ENCODE results near the gene TAT.
"Not testable (repeated sequence)": the region's sequence is repeated elsewhere in the genome, so short reads cannot be mapped to it uniquely, and the experiment has no call there.

Gene TAT

GRCh38 chr16:71576971-71577370 lies at the start of gene TAT:
Gene TAT (minus strand): TSS chr16:71577092. CDS start chr16:71576415, 677 bp downstream.
- no peak for DNase-seq (ENCODE audit: low spot score)

- no peak for DNase-seq (ENCODE audit: low spot score)
Measured at GRCh38 chr16:71626018-71626857, 49.3 kb upstream of the TAT start, which contains the start of gene MARVELD3. Gene MARVELD3 (plus strand): TSS chr16:71626184. CDS start chr16:71626230, 46 bp downstream.

- DNase-seq (ENCODE audit: low spot score), result no peak
Measured at GRCh38 chr16:71625113-71625850, 48.4 kb upstream of the TAT start.

GRCh38 chr16:71623597-71623996 lies 46.7 kb upstream of the TAT start:
- no peak for DNase-seq (ENCODE audit: low spot score)

- DNase-seq (ENCODE audit: low spot score), result peak; percentile 43
Measured at GRCh38 chr16:71622088-71622487, 45.2 kb upstream of the TAT start.

GRCh38 chr16:71618429-71618828 lies 41.5 kb upstream of the TAT start:
- no peak for DNase-seq (ENCODE audit: low spot score)

- not testable (repeated sequence) for DNase-seq (ENCODE audit: low spot score)
Measured at GRCh38 chr16:71614956-71615355, 38.1 kb upstream of the TAT start.

GRCh38 chr16:71610936-71611871 lies 34.3 kb upstream of the TAT start:
- DNase-seq (ENCODE audit: low spot score), result peak; percentile 80

GRCh38 chr16:71610447-71610846 lies 33.6 kb upstream of the TAT start:
- no peak for DNase-seq (ENCODE audit: low spot score)

- no peak for DNase-seq (ENCODE audit: low spot score)
Measured at GRCh38 chr16:71609066-71609465, 32.2 kb upstream of the TAT start.

GRCh38 chr16:71600822-71601221 lies 23.9 kb upstream of the TAT start:
- DNase-seq (ENCODE audit: low spot score), result no peak

GRCh38 chr16:71598426-71598825 lies 21.5 kb upstream of the TAT start:
- DNase-seq (ENCODE audit: low spot score), result not testable (repeated sequence)

- DNase-seq (ENCODE audit: low spot score), result not testable (repeated sequence)
Measured at GRCh38 chr16:71595340-71595826, 18.5 kb upstream of the TAT start.

GRCh38 chr16:71594000-71594646 lies 17.2 kb upstream of the TAT start:
- no peak for DNase-seq (ENCODE audit: low spot score)

- DNase-seq (ENCODE audit: low spot score), result no peak
Measured at GRCh38 chr16:71593048-71593999, 16.4 kb upstream of the TAT start.

GRCh38 chr16:71591917-71592316 lies 15.0 kb upstream of the TAT start:
- DNase-seq (ENCODE audit: low spot score), result no peak

- no peak for DNase-seq (ENCODE audit: low spot score)
Measured at GRCh38 chr16:71590584-71590983, 13.7 kb upstream of the TAT start.

GRCh38 chr16:71590071-71590470 lies 13.2 kb upstream of the TAT start:
- not testable (repeated sequence) for DNase-seq (ENCODE audit: low spot score)

GRCh38 chr16:71589334-71589733 lies 12.4 kb upstream of the TAT start:
- not testable (repeated sequence) for DNase-seq (ENCODE audit: low spot score)

- DNase-seq (ENCODE audit: low spot score), result no peak
Measured at GRCh38 chr16:71585318-71585703, 8.4 kb upstream of the TAT start.
